Adipocyte (in vitro differentiated cells): Measurements from ENCODE around the gene CD244.

Source experiments
- DNase-seq: peaks from one replicate; pipeline ENCODE4 v3.0.0-alpha.2; 2015; ENCODE audit warnings: low read depth
- H3K27me3 ChIP-seq: replicated peaks from 2 replicates; pipeline ENCODE4 v1.7.0; 2013; ENCODE audit warnings: mild to moderate bottlenecking, low read length, moderate library complexity; ENCODE audit not compliant: control insufficient read depth, insufficient read depth
- H3K36me3 ChIP-seq: 2 replicates; pipeline ENCODE4 v1.7.0; 2013; ENCODE audit warnings: low read length, mild to moderate bottlenecking, moderate library complexity; ENCODE audit not compliant: control insufficient read depth, insufficient read depth, severe bottlenecking
- H3K4me1 ChIP-seq: 2 replicates; pipeline ENCODE4 v1.7.0; 2013; ENCODE audit warnings: mild to moderate bottlenecking, low read length, moderate library complexity; ENCODE audit not compliant: control insufficient read depth, insufficient read depth
- H3K4me3 ChIP-seq: 2 replicates; pipeline ENCODE4 v1.7.0; 2013; ENCODE audit warnings: mild to moderate bottlenecking, low read length, moderate library complexity
- H3K9ac ChIP-seq: 2 replicates; pipeline ENCODE4 v1.7.0; 2013; ENCODE audit warnings: mild to moderate bottlenecking, low read length, moderate library complexity
- H3K9me3 ChIP-seq: 2 replicates; pipeline ENCODE4 v1.7.0; 2013; ENCODE audit warnings: mild to moderate bottlenecking, low read length, moderate library complexity; ENCODE audit not compliant: control insufficient read depth

The CD244 gene

DNA sequence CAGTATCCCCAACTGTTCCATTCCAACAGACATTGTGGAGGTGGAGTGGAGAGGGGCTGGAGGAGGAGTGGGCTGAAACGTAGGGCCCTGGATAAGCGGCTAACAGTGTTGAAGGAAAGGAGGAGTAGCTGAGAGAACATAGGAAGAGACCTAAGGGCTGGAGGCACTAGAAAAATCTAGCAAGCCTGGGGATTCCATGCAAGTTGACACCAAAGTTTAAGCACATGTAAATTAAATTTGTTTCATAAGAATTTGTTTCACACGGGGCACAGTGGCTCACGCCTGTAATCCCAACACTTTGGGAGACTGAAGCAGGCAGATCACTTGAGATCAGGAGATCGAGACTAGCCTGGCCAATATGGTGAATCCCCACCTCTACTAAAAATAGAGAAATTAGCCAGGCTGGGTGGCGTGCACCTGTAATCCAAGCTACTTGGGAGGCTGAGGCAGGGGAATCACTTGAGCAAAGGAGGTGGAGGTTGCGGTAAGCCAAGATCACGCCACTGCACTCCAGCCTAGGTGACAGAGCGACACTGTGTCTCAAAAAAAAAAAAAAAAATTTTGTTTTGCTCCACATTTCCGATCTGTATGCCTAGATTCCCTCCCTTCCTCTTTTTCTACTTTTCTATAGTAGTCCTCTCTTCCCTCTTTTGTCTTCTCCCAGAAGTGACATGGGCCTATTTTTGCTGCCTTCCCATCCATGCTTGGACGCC lies 530 bp upstream of the CD244 start:
- DNase-seq: no peak
- Histone ChIP-seq H3K27me3 (peaks cover 5% of the 10 kb centered on the region), H3K36me3 (no peaks in the 10 kb centered on the region), H3K4me1 (no peaks in the 10 kb centered on the region), H3K9me3 (no peaks in the 10 kb centered on the region), H3K4me3 (no peak overlapping the region), H3K9ac (no peak overlapping the region)

DNA sequence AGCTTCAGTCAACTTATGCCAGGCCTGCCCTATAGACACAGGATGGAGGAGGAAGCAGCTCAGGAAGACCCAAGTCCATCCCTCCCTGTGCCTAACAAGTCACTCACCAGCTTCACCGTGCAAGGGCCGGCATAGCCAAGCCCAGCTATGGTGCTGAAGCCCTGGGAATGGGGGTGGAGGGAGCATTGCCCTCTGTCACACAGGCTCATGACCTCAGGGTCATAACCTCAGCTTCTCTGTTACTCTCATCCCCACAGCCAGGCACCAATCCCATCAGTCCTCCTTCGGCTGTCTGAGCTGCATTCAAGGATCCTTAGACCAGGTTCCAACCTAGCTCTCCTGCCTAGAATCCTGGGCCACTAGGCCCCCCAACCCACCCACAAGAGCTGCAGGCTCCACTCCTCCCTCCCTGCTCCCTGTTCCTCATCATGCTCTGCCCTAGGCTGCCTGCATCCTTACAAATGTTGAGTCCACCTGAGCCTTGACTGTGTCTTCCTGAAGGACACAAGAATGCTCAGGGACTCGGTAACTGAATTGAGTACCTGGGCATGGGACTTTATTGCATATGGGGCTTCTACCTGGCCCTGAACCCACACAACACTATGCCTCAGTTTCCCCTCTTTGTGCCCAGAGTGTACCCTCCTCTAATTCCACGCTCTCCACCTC lies 1.7 kb downstream of the CD244 start:
- Histone ChIP-seq H3K27me3 (peaks cover 5% of the 10 kb centered on the region), H3K9ac (no peak overlapping the region), H3K9me3 (no peaks in the 10 kb centered on the region), H3K36me3 (no peaks in the 10 kb centered on the region), H3K4me3 (no peak overlapping the region), H3K4me1 (no peaks in the 10 kb centered on the region)
- no peak for DNase-seq

DNA sequence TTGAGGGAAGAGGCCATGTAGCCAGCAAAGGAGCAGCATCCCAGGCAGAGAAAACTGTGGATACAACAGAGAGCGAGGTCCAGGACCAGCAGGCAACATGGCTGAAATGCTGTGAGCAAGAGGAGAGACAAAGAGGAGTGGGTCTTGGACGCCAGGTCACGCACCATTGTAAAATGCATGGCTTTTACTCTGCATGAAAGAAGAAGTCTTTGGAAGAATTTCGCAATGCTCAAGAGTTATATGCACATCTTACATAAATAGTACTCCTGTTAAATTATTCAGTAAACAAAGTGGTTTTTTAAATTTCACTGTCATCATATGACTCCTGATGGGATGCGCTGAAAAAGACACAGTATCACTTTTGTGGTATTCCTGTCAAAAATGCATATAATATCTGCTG lies 3.5 kb downstream of the CD244 start:
- no peaks in the 10 kb centered on the region for H3K36me3 ChIP-seq
- H3K4me1 ChIP-seq: no peaks in the 10 kb centered on the region
- no peaks in the 10 kb centered on the region for H3K9me3 ChIP-seq
- no peak overlapping the region for H3K4me3 ChIP-seq
- H3K9ac ChIP-seq: no peak overlapping the region
- no peak for DNase-seq
- H3K27me3 ChIP-seq: peaks cover 5% of the 10 kb centered on the region

DNA sequence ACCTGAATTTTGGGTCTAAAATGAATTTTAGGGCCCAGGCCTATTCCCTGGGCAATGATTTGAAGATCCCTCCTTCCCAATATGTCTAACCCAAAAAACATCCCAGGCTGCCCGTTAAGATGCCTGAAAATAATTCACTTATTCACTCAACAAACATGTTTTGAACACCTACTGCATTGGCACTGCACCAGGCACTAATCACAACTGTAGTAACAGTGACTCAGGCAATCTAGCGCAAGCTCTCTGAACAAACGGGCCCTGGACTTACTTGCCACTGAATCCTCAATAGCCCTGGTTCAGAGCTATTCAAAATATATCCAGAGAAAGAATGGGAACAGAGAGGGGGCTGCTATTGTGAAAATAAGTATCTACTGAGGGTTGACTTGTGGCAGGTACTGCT lies 4.2 kb downstream of the CD244 start:
- no peak for DNase-seq

DNA sequence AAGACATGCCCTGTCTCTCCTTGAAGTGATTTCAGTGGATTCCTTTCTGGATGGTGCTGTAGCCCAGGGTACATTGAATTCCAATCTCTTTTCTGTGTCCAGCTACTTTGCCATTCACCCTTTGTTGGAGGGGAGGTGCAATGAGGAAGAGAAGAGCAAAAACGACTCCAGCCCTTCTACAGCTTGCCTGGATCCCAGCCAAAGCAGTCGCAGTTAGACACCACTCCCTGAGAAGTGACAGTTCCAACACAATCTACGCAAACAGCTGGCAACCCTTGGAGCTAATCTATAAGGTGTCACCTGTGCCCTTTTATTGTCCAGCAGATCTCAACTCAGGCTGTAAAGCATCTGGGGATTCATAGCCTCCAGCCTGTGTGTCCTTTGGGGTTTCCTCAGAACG lies 4.6 kb downstream of the CD244 start:
- no peaks in the 10 kb centered on the region for H3K4me1 ChIP-seq
- H3K9ac ChIP-seq: no peak overlapping the region
- no peak for DNase-seq
- H3K9me3 ChIP-seq: no peaks in the 10 kb centered on the region
- no peaks in the 10 kb centered on the region for H3K36me3 ChIP-seq
- peaks cover 5% of the 10 kb centered on the region for H3K27me3 ChIP-seq
- no peak overlapping the region for H3K4me3 ChIP-seq

More for the DNA sequence above, 4.2 kb downstream of the CD244 start:
- Histone ChIP-seq H3K9me3 (no peaks in the 10 kb centered on the region), H3K36me3 (no peaks in the 10 kb centered on the region), H3K27me3 (peaks cover 5% of the 10 kb centered on the region), H3K9ac (no peak overlapping the region), H3K4me3 (no peak overlapping the region), H3K4me1 (no peaks in the 10 kb centered on the region)

DNA sequence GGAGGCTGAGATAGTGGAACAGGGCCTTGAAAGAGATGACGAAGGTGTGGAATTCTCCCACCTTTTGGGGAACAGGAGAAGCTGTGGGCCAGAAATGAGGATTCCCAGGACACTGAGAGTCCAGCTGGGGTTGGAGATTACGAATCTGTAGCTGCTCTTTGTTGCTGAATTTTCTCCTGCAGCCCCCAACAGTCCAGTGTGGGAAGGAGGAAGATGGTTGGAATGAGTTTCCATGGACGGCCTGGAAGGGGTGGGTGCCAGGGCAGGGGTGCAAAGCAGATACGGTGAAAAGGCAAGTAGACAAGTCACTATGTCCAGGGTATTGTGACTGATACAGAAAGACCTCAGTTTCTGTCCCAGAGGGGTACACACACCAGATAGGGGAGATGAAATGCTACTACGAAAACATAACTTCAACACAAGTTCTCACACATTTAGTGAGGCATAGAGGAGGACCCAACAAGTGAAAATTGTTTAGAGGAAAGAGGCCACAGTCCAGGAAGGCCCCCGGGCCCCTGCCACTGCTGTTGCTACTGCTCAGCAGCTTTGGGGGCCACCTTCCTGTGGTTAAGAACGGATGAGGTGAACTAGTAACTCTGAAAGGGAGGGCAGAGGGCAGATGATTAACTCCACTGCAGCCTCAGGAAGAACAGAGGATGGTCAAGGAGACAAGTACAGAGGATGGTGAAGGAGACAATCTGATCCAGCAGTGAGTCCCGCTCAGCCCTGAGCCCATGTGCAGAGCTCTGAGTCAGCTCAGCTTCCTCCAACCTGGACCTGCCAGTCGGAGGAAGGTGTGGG lies 7.3 kb downstream of the CD244 start:
- no peaks in the 10 kb centered on the region for H3K36me3 ChIP-seq
- no peaks in the 10 kb centered on the region for H3K4me1 ChIP-seq
- H3K27me3 ChIP-seq: no peaks in the 10 kb centered on the region
- H3K9me3 ChIP-seq: no peaks in the 10 kb centered on the region
- H3K9ac ChIP-seq: no peak overlapping the region
- H3K4me3 ChIP-seq: no peak overlapping the region
- DNase-seq: no peak

DNA sequence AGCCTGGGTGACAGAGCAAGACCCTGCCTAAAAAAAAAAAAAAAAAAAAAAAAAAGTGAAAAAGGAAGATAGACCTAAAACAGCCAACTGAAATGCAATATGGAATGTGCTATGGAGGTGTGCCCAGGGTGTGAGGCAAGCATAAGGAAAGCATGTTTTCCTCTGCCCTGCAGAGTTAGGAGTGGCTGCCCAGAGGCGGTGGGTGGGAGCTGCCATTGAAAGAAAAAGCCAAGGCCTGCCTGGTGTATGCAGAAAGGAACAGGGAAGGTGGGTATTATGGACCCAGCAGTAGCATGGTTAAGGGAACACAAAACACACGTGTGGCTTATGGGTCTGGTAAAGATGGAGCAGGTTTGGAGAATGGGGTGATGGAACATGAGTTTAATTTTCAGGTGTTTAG lies 8.9 kb downstream of the CD244 start:
- no peaks in the 10 kb centered on the region for H3K27me3 ChIP-seq
- no peaks in the 10 kb centered on the region for H3K36me3 ChIP-seq
- H3K4me1 ChIP-seq: no peaks in the 10 kb centered on the region
- DNase-seq: no peak
- no peak overlapping the region for H3K4me3 ChIP-seq
- H3K9me3 ChIP-seq: no peaks in the 10 kb centered on the region
- no peak overlapping the region for H3K9ac ChIP-seq

DNA sequence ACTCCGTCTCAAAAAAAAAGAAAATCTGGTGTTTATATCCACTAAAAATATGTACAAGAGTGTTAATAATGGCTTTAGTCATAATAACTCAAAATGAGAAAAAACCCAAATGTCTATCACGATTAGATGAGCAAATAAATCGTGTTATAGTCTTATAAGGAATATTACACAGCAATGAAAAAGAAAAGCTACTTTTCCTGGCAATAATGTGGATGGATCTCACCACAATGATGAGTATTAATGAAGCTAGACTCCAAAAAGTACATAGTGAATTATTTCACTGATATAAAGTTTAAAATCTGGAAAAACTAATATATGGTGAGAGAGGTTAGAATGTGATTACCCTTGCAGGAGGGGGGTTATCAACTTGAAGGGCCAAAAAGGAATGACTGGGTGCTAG lies 9.7 kb downstream of the CD244 start:
- Histone ChIP-seq H3K9ac (no peak overlapping the region), H3K9me3 (no peaks in the 10 kb centered on the region), H3K27me3 (no peaks in the 10 kb centered on the region), H3K36me3 (no peaks in the 10 kb centered on the region), H3K4me3 (no peak overlapping the region), H3K4me1 (no peaks in the 10 kb centered on the region)
- DNase-seq: no peak

DNA sequence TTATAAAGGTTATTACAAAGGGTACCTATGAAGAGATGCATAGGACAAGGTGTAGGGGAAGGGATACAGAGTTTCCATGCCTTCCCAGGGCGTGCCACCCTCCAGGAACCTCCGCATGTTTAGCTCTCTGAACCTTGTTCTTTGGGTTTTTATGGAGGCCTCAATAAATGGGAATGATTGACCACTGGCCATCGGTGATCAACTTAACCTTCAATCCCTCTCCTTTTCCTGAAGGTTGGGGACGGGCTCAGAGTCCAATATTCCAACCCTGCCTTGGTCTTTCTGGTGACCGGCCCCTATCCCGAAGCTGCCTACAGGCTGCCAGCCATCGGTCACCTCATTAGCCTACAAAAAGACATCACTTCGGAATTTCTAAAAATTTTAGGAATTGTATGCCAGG lies 11.7 kb downstream of the CD244 start:
- DNase-seq: no peak
- Histone ChIP-seq H3K4me1 (no peaks in the 10 kb centered on the region), H3K9ac (no peak overlapping the region), H3K9me3 (no peaks in the 10 kb centered on the region), H3K27me3 (no peaks in the 10 kb centered on the region), H3K4me3 (no peak overlapping the region), H3K36me3 (no peaks in the 10 kb centered on the region)

DNA sequence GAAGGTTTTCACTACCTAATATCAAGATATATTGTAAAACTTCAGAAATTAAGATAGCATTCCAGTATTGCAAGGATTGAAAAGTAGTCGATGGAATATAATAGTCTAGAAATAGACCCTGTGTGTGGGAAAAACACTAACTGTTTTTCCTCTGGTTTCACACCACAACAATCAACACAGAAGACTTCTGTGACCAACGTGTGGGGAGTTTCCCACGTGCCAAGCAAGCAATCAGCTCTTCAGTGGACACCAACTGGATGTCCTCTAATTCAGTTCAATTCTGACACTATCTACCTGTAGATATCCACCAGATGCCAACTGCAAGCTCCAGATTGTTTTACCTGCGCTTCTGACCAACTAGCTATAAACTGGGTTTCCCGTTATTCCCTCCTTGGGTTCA lies 12.1 kb downstream of the CD244 start:
- Histone ChIP-seq H3K4me3 (no peak overlapping the region), H3K36me3 (no peaks in the 10 kb centered on the region), H3K9ac (no peak overlapping the region), H3K27me3 (no peaks in the 10 kb centered on the region), H3K4me1 (no peaks in the 10 kb centered on the region), H3K9me3 (no peaks in the 10 kb centered on the region)
- DNase-seq: no peak

DNA sequence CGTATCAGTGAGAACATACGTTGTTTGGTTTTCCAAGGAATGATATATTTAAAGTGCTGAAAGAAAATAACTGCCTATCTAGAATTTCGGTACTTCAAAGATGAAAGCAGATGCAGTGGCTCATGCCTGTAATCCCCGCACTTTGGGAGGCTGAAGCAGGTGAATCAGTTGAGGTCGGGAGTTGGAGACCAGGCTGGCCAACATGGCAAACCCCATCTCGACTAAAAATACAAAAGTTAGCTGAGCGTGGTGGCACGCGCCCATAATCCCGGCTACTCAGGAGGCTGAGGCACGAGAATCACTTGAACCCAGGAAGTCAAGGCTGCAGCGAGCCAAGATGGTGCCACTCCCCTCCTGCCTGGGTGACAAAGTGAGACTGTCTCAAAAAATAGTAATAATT lies 16.4 kb downstream of the CD244 start:
- no peak for DNase-seq
- no peaks in the 10 kb centered on the region for H3K9me3 ChIP-seq

More for the DNA sequence above, 16.4 kb downstream of the CD244 start:
- no peak overlapping the region for H3K9ac ChIP-seq
- no peaks in the 10 kb centered on the region for H3K4me1 ChIP-seq
- H3K4me3 ChIP-seq: no peak overlapping the region
- no peaks in the 10 kb centered on the region for H3K36me3 ChIP-seq
- peaks cover 6% of the 10 kb centered on the region for H3K27me3 ChIP-seq
